Keratinocyte (primary cell): ENCODE data around the gene CKLF. TPM values are rescaled to one million over a fixed set of nuclear protein-coding genes. Genes with fewer than 3 reads are reported as not detected.

Experiments used
- DNase-seq: peaks from one replicate; pipeline ENCODE4 v3.0.0-alpha.2; 2011; ENCODE audit warnings: low read depth, missing footprints, low spot score
- FAIRE-seq: peaks from 2 replicates; lab custom pipeline; 2011; peaks lifted over from hg19 to GRCh38; lab: Jason Lieb, UNC
- H2AFZ ChIP-seq: 2 replicates; pipeline ENCODE4 v1.6.0; 2012; ENCODE audit warnings: low read length, control low read depth, inconsistent platforms; ENCODE audit not compliant: control insufficient read depth
- H3K27ac ChIP-seq: 2 replicates; pipeline ENCODE4 v1.5.1; 2011; ENCODE audit warnings: low read length; ENCODE audit not compliant: control insufficient read depth, insufficient read depth
- H3K27me3 ChIP-seq: 3 replicates; pipeline ENCODE4 v1.6.0; 2011; ENCODE audit warnings: low read length; ENCODE audit not compliant: control insufficient read depth, insufficient read depth; ENCODE audit errors: extremely low read depth
- H3K36me3 ChIP-seq, 2 experiments: 2 replicates in 1 of 2; 3 replicates in 1 of 2; pipeline ENCODE4 v1.5.1; 2011; ENCODE audit warnings: low read length in 2 of 2, mild to moderate bottlenecking in 1 of 2; ENCODE audit not compliant: control insufficient read depth in 2 of 2, insufficient read depth in 2 of 2; ENCODE audit errors: extremely low read depth in 1 of 2
- H3K4me1 ChIP-seq: 3 replicates; pipeline ENCODE4 v1.5.1; 2011; ENCODE audit warnings: low read length; ENCODE audit not compliant: control insufficient read depth, insufficient read depth; ENCODE audit errors: extremely low read depth
- H3K4me2 ChIP-seq: 3 replicates; pipeline ENCODE4 v1.6.0; 2011; ENCODE audit warnings: low read depth, low read length; ENCODE audit not compliant: control insufficient read depth, insufficient read depth; ENCODE audit errors: extremely low read depth
- H3K4me3 ChIP-seq, 3 experiments: fragments of 200-600 bp in 1 of 3; sonication (generic) in 1 of 3; 2 replicates in 2 of 3; 3 replicates in 1 of 3; pipeline ENCODE4 v1.5.1; 2011 to 2016; ENCODE audit warnings: low read length in 3 of 3, mild to moderate bottlenecking in 3 of 3, control low read depth in 2 of 3, inconsistent platforms in 1 of 3, low read depth in 1 of 3, mixed read lengths in 1 of 3, mixed run types in 1 of 3, moderate library complexity in 1 of 3; ENCODE audit not compliant: control insufficient read depth in 2 of 3, insufficient read depth in 2 of 3; ENCODE audit errors: extremely low read depth in 1 of 3
- H3K79me2 ChIP-seq: 2 replicates; pipeline ENCODE4 v1.6.0; 2012; ENCODE audit warnings: low read length; ENCODE audit not compliant: control insufficient read depth, insufficient read depth
- H3K9ac ChIP-seq: 3 replicates; pipeline ENCODE4 v1.6.0; 2011; ENCODE audit warnings: low read length; ENCODE audit not compliant: control insufficient read depth, insufficient read depth; ENCODE audit errors: extremely low read depth
- H3K9me1 ChIP-seq: 3 replicates; pipeline ENCODE4 v1.6.0; 2011; ENCODE audit warnings: low read length; ENCODE audit not compliant: control insufficient read depth, insufficient read depth; ENCODE audit errors: extremely low read depth
- H3K9me3 ChIP-seq: 2 replicates; pipeline ENCODE4 v1.5.1; 2012; ENCODE audit warnings: low read depth, low read length; ENCODE audit not compliant: control insufficient read depth
- H4K20me1 ChIP-seq: 3 replicates; pipeline ENCODE4 v1.6.0; 2011; ENCODE audit warnings: low read length; ENCODE audit not compliant: control insufficient read depth, insufficient read depth; ENCODE audit errors: extremely low read depth
- CTCF ChIP-seq, 3 experiments: IDR thresholded peaks in 1 of 3; conservative IDR thresholded peaks in 1 of 3; optimal IDR thresholded peaks in 1 of 3; 2 replicates in 2 of 3; 3 replicates in 1 of 3; pipeline versions ENCODE3 to v1.5.1; 2011; ENCODE audit warnings: low read length in 3 of 3, mild to moderate bottlenecking in 3 of 3, moderate library complexity in 2 of 3, control low read depth in 1 of 3, inconsistent platforms in 1 of 3; ENCODE audit not compliant: insufficient read depth in 2 of 3; ENCODE audit errors: extremely low read depth in 1 of 3
- EZH2 ChIP-seq: IDR thresholded peaks from one replicate; pipeline ENCODE4 v1.6.1; 2012; ENCODE audit warnings: inconsistent platforms, mild to moderate bottlenecking, low read length, moderate library complexity
- dilution Hi-C: fragments of 300-500 bp; cut with MboI; formaldehyde crosslinking; loops from one replicate; pipeline ENCODE4 v1.7.0; 2020; ENCODE audit warnings: low sequenced_read_pairs; ENCODE audit not compliant: extremely low pct_ligation_motif_present
- polyA plus RNA-seq, 5 experiments: library from polyadenylated mRNA; depleted of rRNA in 3 of 5; stranded (reverse) in 3 of 5; stranded (forward) in 1 of 5; unstranded in 1 of 5; fragments of >200 nt; gene quantifications; 1 replicate in 1 of 5; 2 replicates in 3 of 5; 3 replicates in 1 of 5; pipeline versions ENCODE4 v1.2.1 to v1.2.3, GENCODE V29; 2011 to 2012; ENCODE audit warnings: missing spikeins in 2 of 5, low read depth in 1 of 5, low replicate concordance in 1 of 5

CKLF gene
- polyA plus RNA-seq, 1 donor (not counting 4 experiments of a cell fraction or from before 2014, with no cell fraction given) = 38.0 TPM

- DNase-seq = no peak
- Histone ChIP-seq H3K9me1 (peaks cover 3% of the 10 kb centered on the region), H3K36me3 (peaks cover 0 to 5% of the 10 kb centered on the region in 2 experiments), H2AFZ (no peak overlapping the region), H3K79me2 (no peaks in the 10 kb centered on the region), H3K27ac (peak overlapping the region; percentile 72), H4K20me1 (no peaks in the 10 kb centered on the region), H3K4me2 (no peak overlapping the region), H3K9ac (peak overlapping the region; percentile 48), H3K4me1 (peaks cover 57% of the 10 kb centered on the region), H3K4me3 (no peak overlapping the region), H3K9me3 (no peaks in the 10 kb centered on the region), H3K27me3 (no peaks in the 10 kb centered on the region)
- TF ChIP-seq EZH2 (no peak), CTCF (optimal IDR thresholded peaks at IDR 0.05 in 1 of 3, IDR thresholded peaks at IDR 0.05 in 1 of 3, conservative IDR thresholded peaks at IDR 0.05 in 1 of 3; ENCODE audit: extremely low read depth in 1 of 3, insufficient read depth in 2 of 3, low read length in 3 of 3) (no peak)
- no peak for FAIRE-seq
- dilution Hi-C loops = no loop called here
These were observed 34.7 kb upstream of the CKLF start for GRCh38 chr16:66517586-66518263.

GRCh38 chr16:66519482-66520373 is 32.6 kb upstream of the CKLF start:
- peaks cover 52% of the 10 kb centered on the region for H3K4me1 ChIP-seq
- dilution Hi-C loops = no loop called here

More at GRCh38 chr16:66519482-66520373, 32.6 kb upstream of the CKLF start:
- H3K27me3 ChIP-seq = no peaks in the 10 kb centered on the region
- no peak overlapping the region for H3K27ac ChIP-seq
- no peak overlapping the region for H2AFZ ChIP-seq
- peaks cover 3% of the 10 kb centered on the region for H3K9me1 ChIP-seq
- H3K79me2 ChIP-seq = no peaks in the 10 kb centered on the region
- H3K4me3 ChIP-seq = no peak overlapping the region
- DNase-seq = no peak
- no peak overlapping the region for H3K4me2 ChIP-seq
- no peak for TF ChIP-seq CTCF (optimal IDR thresholded peaks at IDR 0.05 in 1 of 3, IDR thresholded peaks at IDR 0.05 in 1 of 3, conservative IDR thresholded peaks at IDR 0.05 in 1 of 3; ENCODE audit: extremely low read depth in 1 of 3, insufficient read depth in 2 of 3, low read length in 3 of 3)
- TF ChIP-seq EZH2 = no peak
- H3K36me3 ChIP-seq = peaks cover 0 to 6% of the 10 kb centered on the region in 2 experiments
- FAIRE-seq = no peak
- no peaks in the 10 kb centered on the region for H4K20me1 ChIP-seq
- H3K9ac ChIP-seq = no peak overlapping the region
- no peaks in the 10 kb centered on the region for H3K9me3 ChIP-seq
